WTC11 (cell line): ENCODE measurements around the gene PTPRT. TPM values are rescaled to one million over a fixed set of nuclear protein-coding genes. Genes with fewer than 3 reads are reported as not detected.

Experiments used
- ATAC-seq: fragments of 200-7000 bp; cut with Tn5 transposase; 2 replicates; pipeline ENCODE4 v1.10.0; 2021; ENCODE audit warnings: mild to moderate bottlenecking, moderate library complexity
- CTCF ChIA-PET: fragments of 300-600 bp; sonication (Branson Sonifier 250); formaldehyde crosslinking; loops from one replicate; lab custom pipeline; 2021; ENCODE audit warnings: antibody characterized with exemption; lab: Charles Lee
- POLR2A ChIA-PET: fragments of 350-600 bp; sonication (Branson Sonifier 250); formaldehyde crosslinking; loops from one replicate; lab custom pipeline; 2021; ENCODE audit warnings: antibody characterized with exemption; lab: Charles Lee
- DNase-seq: peaks from one replicate; pipeline ENCODE4 v3.0.0; 2021; ENCODE audit warnings: low spot score
- H3K27ac Mint-ChIP-seq: 2 replicates; pipeline ENCODE4 v1.8.0; 2021; ENCODE audit warnings: mixed read lengths
- H3K27me3 Mint-ChIP-seq: 2 replicates; pipeline ENCODE4 v1.8.0; 2021; ENCODE audit warnings: low read depth, mild to moderate bottlenecking, moderate library complexity, mixed read lengths
- H3K36me3 Mint-ChIP-seq: 2 replicates; pipeline ENCODE4 v1.8.0; 2021; ENCODE audit warnings: mixed read lengths
- H3K4me1 Mint-ChIP-seq: 2 replicates; pipeline ENCODE4 v1.8.0; 2022; ENCODE audit warnings: mixed read lengths
- H3K4me3 Mint-ChIP-seq: 2 replicates; pipeline ENCODE4 v1.8.0; 2021; ENCODE audit warnings: mild to moderate bottlenecking, moderate library complexity, mixed read lengths
- H3K9me3 Mint-ChIP-seq: 2 replicates; pipeline ENCODE4 v1.8.0; 2021; ENCODE audit warnings: mixed read lengths
- AFF4 ChIP-seq: sonication (generic); formaldehyde crosslinking; IDR thresholded peaks from 2 replicates; pipeline ENCODE4 v1.8.1; 2023; ENCODE audit warnings: mild to moderate bottlenecking, missing genetic modification reagents, borderline replicate concordance
- AR ChIP-seq: fragments of 250-450 bp; sonication (Bioruptor Pico); IDR thresholded peaks from 2 replicates; pipeline ENCODE4 v1.9.0; 2021; ENCODE audit warnings: mild to moderate bottlenecking
- ATF2 ChIP-seq: sonication (generic); formaldehyde crosslinking; IDR thresholded peaks from 2 replicates; pipeline ENCODE4 v1.8.1; 2022; ENCODE audit warnings: low read depth, missing genetic modification reagents, borderline replicate concordance
- ATF3 ChIP-seq: sonication (generic); formaldehyde crosslinking; conservative IDR thresholded peaks from 2 replicates; pipeline ENCODE4 v1.8.1; 2022; ENCODE audit warnings: mild to moderate bottlenecking, missing genetic modification reagents
- E2F1 ChIP-seq: sonication (generic); formaldehyde crosslinking; IDR thresholded peaks from 2 replicates; pipeline ENCODE4 v1.8.0; 2022; ENCODE audit warnings: mild to moderate bottlenecking, missing genetic modification reagents
- EMX1 ChIP-seq: fragments of 250-450 bp; sonication (Bioruptor Pico); IDR thresholded peaks from 2 replicates; pipeline ENCODE4 v1.8.0; 2021; ENCODE audit warnings: mild to moderate bottlenecking
- FOXJ3 ChIP-seq: sonication (generic); formaldehyde crosslinking; IDR thresholded peaks from 2 replicates; pipeline ENCODE4 v1.9.0; 2021; ENCODE audit warnings: missing genetic modification reagents, mild to moderate bottlenecking, borderline replicate concordance
- GRHL2 ChIP-seq: fragments of 250-450 bp; sonication (Bioruptor Pico); IDR thresholded peaks from 2 replicates; pipeline ENCODE4 v1.8.0; 2022; ENCODE audit warnings: mild to moderate bottlenecking, moderate library complexity; ENCODE audit not compliant: insufficient replicate concordance, severe bottlenecking
- NR2C2 ChIP-seq: sonication (generic); formaldehyde crosslinking; IDR thresholded peaks from 2 replicates; pipeline ENCODE4 v1.8.0; 2022; ENCODE audit warnings: mild to moderate bottlenecking, missing genetic modification reagents
- OVOL2 ChIP-seq: fragments of 250-450 bp; sonication (Bioruptor Pico); IDR thresholded peaks from 2 replicates; pipeline ENCODE4 v1.9.0; 2021; ENCODE audit warnings: mild to moderate bottlenecking, borderline replicate concordance
- RELA ChIP-seq: sonication (generic); formaldehyde crosslinking; IDR thresholded peaks from 2 replicates; pipeline ENCODE4 v1.8.1; 2022; ENCODE audit warnings: missing genetic modification reagents, mild to moderate bottlenecking, borderline replicate concordance
- SOX15 ChIP-seq: fragments of 250-450 bp; sonication (Bioruptor Pico); IDR thresholded peaks from 2 replicates; pipeline ENCODE4 v1.9.0; 2021; ENCODE audit warnings: mild to moderate bottlenecking
- TEAD1 ChIP-seq: sonication (generic); formaldehyde crosslinking; IDR thresholded peaks from 2 replicates; pipeline ENCODE4 v1.8.0; 2022; ENCODE audit warnings: mild to moderate bottlenecking, missing genetic modification reagents
- TP53 ChIP-seq: sonication (generic); formaldehyde crosslinking; IDR thresholded peaks from 2 replicates; pipeline ENCODE4 v1.8.1; 2023; ENCODE audit warnings: mild to moderate bottlenecking, missing genetic modification reagents
- USF2 ChIP-seq: sonication (generic); formaldehyde crosslinking; IDR thresholded peaks from 2 replicates; pipeline ENCODE4 v1.8.1; 2023; ENCODE audit warnings: mild to moderate bottlenecking, missing genetic modification reagents, moderate library complexity
- ZNF121 ChIP-seq: sonication (generic); formaldehyde crosslinking; IDR thresholded peaks from 2 replicates; pipeline ENCODE4 v1.8.0; 2023; ENCODE audit warnings: missing genetic modification reagents
- ZNF396 ChIP-seq: fragments of 250-450 bp; sonication (Bioruptor Pico); IDR thresholded peaks from 2 replicates; pipeline ENCODE4 v1.8.0; 2021; ENCODE audit warnings: mild to moderate bottlenecking, moderate library complexity, borderline replicate concordance
- ZNF423 ChIP-seq: fragments of 250-450 bp; sonication (Bioruptor Pico); IDR thresholded peaks from 2 replicates; pipeline ENCODE4 v2.1.2; 2022; ENCODE audit warnings: mild to moderate bottlenecking, moderate library complexity
- ZNF425 ChIP-seq: fragments of 250-450 bp; sonication (Bioruptor Pico); conservative IDR thresholded peaks from 2 replicates; pipeline ENCODE4 v1.9.0; 2021; ENCODE audit warnings: mild to moderate bottlenecking
- total RNA-seq: library from RNA; stranded (reverse); gene quantifications from 3 replicates; pipeline ENCODE4 v1.2.3, GENCODE V29; 2021

Gene PTPRT
- total RNA-seq, 1 experiment from 2014 or later: 1.1 TPM

- TF ChIP-seq AFF4 (no peak), ZNF423 (CRISPR knock-in tag) (no peak), ATF2 (no peak), ZNF425 (CRISPR knock-in tag) (no peak), TEAD1 (no peak), ZNF396 (no peak)
Measured at GRCh38 chr20:42083280-42083679, 1106.4 kb downstream of the PTPRT start (continued).

GRCh38 chr20:42082611-42083010, 1107.1 kb downstream of the PTPRT start:
- no peak overlapping the region for H3K4me3 Mint-ChIP-seq
- no peak for ATAC-seq
- 0 out of 2 replicates have a peak, but pooled peaks cover 2% of the 10 kb centered on the region for H3K4me1 Mint-ChIP-seq
- H3K36me3 Mint-ChIP-seq: no peaks in the 10 kb centered on the region
- no peak for DNase-seq
- no peak overlapping the region for H3K27ac Mint-ChIP-seq
- ChIA-PET CTCF (no interaction called here), POLR2A (no interaction called here)
- no peaks in the 10 kb centered on the region for H3K27me3 Mint-ChIP-seq
- no peaks in the 10 kb centered on the region for H3K9me3 Mint-ChIP-seq
- TF ChIP-seq NR2C2: no peak

GRCh38 chr20:42080956-42081355, 1108.8 kb downstream of the PTPRT start:
- DNase-seq: no peak
- Mint-ChIP-seq H3K4me1 (0 out of 2 replicates have a peak, but pooled peaks cover 2% of the 10 kb centered on the region), H3K4me3 (no peak overlapping the region), H3K9me3 (no peaks in the 10 kb centered on the region), H3K36me3 (no peaks in the 10 kb centered on the region), H3K27me3 (no peaks in the 10 kb centered on the region), H3K27ac (no peak overlapping the region)
- POLR2A ChIA-PET: interaction anchor here (0.8 kb wide), 1 partner anchor 31 kb away, joined by 3 read pairs; no protein-coding TSS in a partner anchor
- CTCF ChIA-PET: no interaction called here
- ATAC-seq: no peak
- TF ChIP-seq AR (CRISPR knock-in tag) (no peak), EMX1 (CRISPR knock-in tag) (no peak), FOXJ3 (no peak), ZNF425 (CRISPR knock-in tag) (no peak), GRHL2 (CRISPR knock-in tag) (no peak), OVOL2 (no peak), ZNF121 (CRISPR knock-in tag) (no peak), USF2 (CRISPR knock-in tag) (no peak), E2F1 (no peak), TP53 (CRISPR knock-in tag) (no peak), RELA (CRISPR knock-in tag) (no peak), ZNF423 (CRISPR knock-in tag) (no peak), ATF3 (no peak), SOX15 (CRISPR knock-in tag) (no peak)
